GM18502 (cell line): ENCODE results near the gene ATL1.
"Not testable (repeated sequence)": the region's sequence is repeated elsewhere in the genome, so short reads cannot be mapped to it uniquely, and the experiment has no call there.

ENCODE experiments used
- ATAC-seq: cut with Tn5 transposase; IDR thresholded peaks from one replicate; pipeline ENCODE4 v1.9.1; 2021; ENCODE audit warnings: mild to moderate bottlenecking; ENCODE audit not compliant: unreplicated experiment, poor library complexity

Gene ATL1

GRCh38 chr14:50635141-50635540, 75.2 kb downstream of the ATL1 start:
- no peak for ATAC-seq

- ATAC-seq, result peak; percentile 94
Measured at GRCh38 chr14:50647282-50647681, 87.3 kb downstream of the ATL1 start.

- peak; percentile 26 for ATAC-seq
Measured at GRCh38 chr14:50647753-50648152, 87.8 kb downstream of the ATL1 start.

GRCh38 chr14:50649691-50650090, 89.7 kb downstream of the ATL1 start:
- peak; percentile 52 for ATAC-seq

GRCh38 chr14:50656776-50657175, 96.8 kb downstream of the ATL1 start:
- ATAC-seq, result no peak

- no peak for ATAC-seq
Measured at GRCh38 chr14:50657753-50658152, 97.8 kb downstream of the ATL1 start.

- no peak for ATAC-seq
Measured at GRCh38 chr14:50658203-50658602, 98.3 kb downstream of the ATL1 start.

GRCh38 chr14:50659327-50659974, 99.5 kb downstream of the ATL1 start:
- ATAC-seq, result no peak

GRCh38 chr14:50664579-50664978, 104.6 kb downstream of the ATL1 start:
- ATAC-seq, result not testable (repeated sequence)

- peak; percentile 48 for ATAC-seq
Measured at GRCh38 chr14:50665300-50665699, 105.4 kb downstream of the ATL1 start.

- ATAC-seq, result no peak
Measured at GRCh38 chr14:50666772-50667683, 107.1 kb downstream of the ATL1 start.

GRCh38 chr14:50667684-50667995, 107.7 kb downstream of the ATL1 start:
- ATAC-seq, result peak; percentile 44

- ATAC-seq, result peak; percentile 59
Measured at GRCh38 chr14:50667996-50668825, 108.3 kb downstream of the ATL1 start, which contains the start of gene SAV1. TSS of gene SAV1 (minus strand) at chr14:50668306. CDS start at chr14:50667967, 339 bp downstream.

- no peak for ATAC-seq
Measured at GRCh38 chr14:50668826-50669143, 108.8 kb downstream of the ATL1 start.

GRCh38 chr14:50669441-50669986, 109.6 kb downstream of the ATL1 start:
- no peak for ATAC-seq

- no peak for ATAC-seq
Measured at GRCh38 chr14:50670196-50670865, 110.4 kb downstream of the ATL1 start.

- no peak for ATAC-seq
Measured at GRCh38 chr14:50670866-50671256, 110.9 kb downstream of the ATL1 start.

GRCh38 chr14:50675597-50675996, 115.7 kb downstream of the ATL1 start:
- ATAC-seq, result no peak

- peak; percentile 62 for ATAC-seq
Measured at GRCh38 chr14:50676814-50677516, 117.0 kb downstream of the ATL1 start.
